GM12875 (cell line): ENCODE results near the gene RBCK1.
"Not testable (repeated sequence)": the region's sequence is repeated elsewhere in the genome, so short reads cannot be mapped to it uniquely, and the experiment has no call there.

Experiments used
- H3K4me3 ChIP-seq: one replicate; pipeline ENCODE4 v1.5.1; 2011; ENCODE audit warnings: low read depth, low read length, control low read depth
- TF ChIP-seq, protein P1 (sequence below): IDR thresholded peaks from 2 replicates; pipeline ENCODE4 v1.5.1; 2011; ENCODE audit warnings: low read depth, mild to moderate bottlenecking, control low read depth, inconsistent platforms, low read length, moderate library complexity, borderline replicate concordance; ENCODE audit not compliant: insufficient read depth

The RBCK1 gene

DNA sequence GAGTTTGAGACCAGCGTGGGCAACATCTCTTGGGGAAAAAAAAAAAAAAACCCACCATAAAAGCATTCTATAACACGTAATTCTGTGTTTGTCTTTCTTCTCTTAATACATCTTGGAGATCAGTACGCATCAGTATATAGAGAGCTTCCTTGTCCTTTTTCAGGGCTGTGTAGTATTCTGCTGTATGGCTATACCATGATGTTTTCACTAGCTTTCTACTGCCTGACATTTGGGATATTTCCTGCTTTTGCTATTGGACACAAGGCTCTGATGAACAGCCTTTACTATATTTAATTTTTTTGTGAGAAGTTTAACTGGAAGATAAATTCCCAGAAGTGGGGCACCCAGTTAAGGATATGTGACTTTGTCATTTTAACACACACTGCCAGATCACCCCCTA lies 20.6 kb upstream of the RBCK1 start:
- TF ChIP-seq, protein P1, sequence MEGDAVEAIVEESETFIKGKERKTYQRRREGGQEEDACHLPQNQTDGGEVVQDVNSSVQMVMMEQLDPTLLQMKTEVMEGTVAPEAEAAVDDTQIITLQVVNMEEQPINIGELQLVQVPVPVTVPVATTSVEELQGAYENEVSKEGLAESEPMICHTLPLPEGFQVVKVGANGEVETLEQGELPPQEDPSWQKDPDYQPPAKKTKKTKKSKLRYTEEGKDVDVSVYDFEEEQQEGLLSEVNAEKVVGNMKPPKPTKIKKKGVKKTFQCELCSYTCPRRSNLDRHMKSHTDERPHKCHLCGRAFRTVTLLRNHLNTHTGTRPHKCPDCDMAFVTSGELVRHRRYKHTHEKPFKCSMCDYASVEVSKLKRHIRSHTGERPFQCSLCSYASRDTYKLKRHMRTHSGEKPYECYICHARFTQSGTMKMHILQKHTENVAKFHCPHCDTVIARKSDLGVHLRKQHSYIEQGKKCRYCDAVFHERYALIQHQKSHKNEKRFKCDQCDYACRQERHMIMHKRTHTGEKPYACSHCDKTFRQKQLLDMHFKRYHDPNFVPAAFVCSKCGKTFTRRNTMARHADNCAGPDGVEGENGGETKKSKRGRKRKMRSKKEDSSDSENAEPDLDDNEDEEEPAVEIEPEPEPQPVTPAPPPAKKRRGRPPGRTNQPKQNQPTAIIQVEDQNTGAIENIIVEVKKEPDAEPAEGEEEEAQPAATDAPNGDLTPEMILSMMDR, result no peak
- no peak overlapping the region for H3K4me3 ChIP-seq

DNA sequence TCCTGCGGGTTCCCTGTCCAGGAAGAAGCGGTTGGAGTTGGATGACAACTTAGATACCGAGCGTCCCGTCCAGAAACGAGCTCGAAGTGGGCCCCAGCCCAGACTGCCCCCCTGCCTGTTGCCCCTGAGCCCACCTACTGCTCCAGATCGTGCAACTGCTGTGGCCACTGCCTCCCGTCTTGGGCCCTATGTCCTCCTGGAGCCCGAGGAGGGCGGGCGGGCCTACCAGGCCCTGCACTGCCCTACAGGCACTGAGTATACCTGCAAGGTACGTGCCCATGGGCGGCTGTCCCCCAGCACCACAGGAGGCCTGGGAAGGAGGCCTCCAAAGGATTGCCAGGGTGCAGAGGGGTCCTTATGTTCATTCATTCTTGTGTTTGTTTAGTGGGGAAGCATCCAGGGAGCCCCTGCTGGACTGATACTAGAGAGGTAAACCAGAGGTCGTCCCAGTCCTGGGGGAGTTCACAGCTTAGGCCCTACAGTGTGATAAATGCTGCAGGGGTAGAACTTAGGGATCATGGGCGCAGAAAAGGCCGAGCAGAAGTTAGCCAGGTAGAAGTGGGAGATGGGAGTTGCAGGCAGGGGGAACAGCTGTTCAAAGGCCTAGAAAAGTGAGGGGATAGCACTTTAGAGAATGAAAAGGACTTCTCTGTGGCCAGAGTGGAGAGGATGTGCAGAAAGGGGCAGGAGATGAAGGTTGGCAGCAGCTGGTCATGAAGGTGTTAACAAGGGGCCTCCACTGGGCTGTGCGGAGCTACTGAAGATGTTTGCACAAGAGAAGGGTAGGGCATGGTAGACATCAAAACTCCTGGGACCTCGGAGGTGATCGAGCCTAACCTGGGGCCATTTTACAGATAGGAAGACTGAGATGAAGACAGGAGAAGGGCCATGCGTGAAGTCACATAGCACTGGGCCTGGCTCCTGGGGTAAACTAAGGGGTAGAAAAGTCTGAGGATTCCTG lies 19.8 kb upstream of the RBCK1 start:
- TF ChIP-seq, protein P1, result no peak
- H3K4me3 ChIP-seq, result no peak overlapping the region

DNA sequence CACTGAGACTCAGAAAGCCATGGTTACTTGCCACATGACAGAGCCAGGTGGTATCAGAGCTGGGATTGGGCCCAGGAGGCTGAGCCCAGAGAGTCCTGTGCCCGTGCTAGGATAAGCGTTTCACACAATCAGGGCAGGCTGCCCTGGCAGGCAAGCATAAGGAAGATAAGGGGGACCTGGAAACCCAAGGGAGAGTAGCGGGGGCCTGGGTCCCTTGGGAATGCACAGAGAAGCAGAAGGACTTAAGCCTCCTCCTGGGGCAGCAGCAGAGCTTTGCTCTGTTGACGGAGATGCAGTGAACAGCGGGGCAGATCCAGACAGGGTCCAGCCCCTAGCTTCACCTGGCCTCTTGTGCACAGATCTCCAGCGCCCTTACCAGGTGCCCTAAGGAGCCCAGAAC lies 18.9 kb upstream of the RBCK1 start:
- H3K4me3 ChIP-seq, result no peak overlapping the region
- TF ChIP-seq, protein P1, result no peak

DNA sequence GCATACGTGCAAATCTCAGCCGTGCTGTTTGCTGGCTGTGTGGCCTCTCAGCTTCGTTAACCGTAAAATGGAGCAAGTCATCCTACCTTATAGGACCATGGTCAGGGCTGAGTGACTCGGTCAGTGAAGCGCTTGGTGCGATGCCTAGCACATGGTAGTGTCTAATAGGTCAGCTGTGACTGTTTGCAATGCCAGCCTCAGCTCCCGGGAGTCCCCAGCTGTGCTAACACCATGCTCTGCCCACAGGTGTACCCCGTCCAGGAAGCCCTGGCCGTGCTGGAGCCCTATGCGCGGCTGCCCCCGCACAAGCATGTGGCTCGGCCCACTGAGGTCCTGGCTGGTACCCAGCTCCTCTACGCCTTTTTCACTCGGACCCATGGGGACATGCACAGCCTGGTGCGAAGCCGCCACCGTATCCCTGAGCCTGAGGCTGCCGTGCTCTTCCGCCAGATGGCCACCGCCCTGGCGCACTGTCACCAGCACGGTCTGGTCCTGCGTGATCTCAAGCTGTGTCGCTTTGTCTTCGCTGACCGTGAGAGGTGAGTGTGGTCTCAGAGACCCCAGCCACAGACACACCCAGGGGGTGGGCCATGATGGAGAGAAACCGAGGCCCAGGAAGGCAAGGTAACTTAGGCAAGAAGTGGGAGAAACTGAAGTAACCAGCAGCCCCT lies 16.9 kb upstream of the RBCK1 start:
- no peak overlapping the region for H3K4me3 ChIP-seq
- TF ChIP-seq, protein P1, result no peak

DNA sequence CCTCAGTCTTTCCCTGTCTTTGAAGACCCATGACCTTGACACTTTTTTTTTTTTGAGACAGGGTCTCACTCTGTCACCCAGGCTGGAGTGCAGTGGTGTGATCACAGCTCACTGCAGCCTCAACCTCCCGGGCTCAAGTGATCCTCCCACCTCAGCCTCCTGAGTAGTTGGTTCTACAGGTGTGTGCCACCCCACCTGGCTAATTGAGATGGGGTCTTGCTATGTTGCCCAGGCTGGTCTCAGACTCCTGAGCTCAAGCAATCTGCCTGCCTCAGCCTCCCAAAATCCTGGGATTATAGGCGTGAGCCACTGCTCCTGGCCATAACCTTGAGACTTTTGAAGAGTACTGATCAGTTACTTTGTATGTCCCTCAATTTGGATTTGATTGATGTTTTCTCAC lies 14.8 kb upstream of the RBCK1 start:
- not testable (repeated sequence) for H3K4me3 ChIP-seq

DNA sequence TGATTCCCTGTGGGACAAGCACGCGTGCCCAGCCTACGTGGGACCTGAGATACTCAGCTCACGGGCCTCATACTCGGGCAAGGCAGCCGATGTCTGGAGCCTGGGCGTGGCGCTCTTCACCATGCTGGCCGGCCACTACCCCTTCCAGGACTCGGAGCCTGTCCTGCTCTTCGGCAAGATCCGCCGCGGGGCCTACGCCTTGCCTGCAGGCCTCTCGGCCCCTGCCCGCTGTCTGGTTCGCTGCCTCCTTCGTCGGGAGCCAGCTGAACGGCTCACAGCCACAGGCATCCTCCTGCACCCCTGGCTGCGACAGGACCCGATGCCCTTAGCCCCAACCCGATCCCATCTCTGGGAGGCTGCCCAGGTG lies 11.9 kb upstream of the RBCK1 start:
- H3K4me3 ChIP-seq, result no peak overlapping the region
- TF ChIP-seq, protein P1, result no peak

DNA sequence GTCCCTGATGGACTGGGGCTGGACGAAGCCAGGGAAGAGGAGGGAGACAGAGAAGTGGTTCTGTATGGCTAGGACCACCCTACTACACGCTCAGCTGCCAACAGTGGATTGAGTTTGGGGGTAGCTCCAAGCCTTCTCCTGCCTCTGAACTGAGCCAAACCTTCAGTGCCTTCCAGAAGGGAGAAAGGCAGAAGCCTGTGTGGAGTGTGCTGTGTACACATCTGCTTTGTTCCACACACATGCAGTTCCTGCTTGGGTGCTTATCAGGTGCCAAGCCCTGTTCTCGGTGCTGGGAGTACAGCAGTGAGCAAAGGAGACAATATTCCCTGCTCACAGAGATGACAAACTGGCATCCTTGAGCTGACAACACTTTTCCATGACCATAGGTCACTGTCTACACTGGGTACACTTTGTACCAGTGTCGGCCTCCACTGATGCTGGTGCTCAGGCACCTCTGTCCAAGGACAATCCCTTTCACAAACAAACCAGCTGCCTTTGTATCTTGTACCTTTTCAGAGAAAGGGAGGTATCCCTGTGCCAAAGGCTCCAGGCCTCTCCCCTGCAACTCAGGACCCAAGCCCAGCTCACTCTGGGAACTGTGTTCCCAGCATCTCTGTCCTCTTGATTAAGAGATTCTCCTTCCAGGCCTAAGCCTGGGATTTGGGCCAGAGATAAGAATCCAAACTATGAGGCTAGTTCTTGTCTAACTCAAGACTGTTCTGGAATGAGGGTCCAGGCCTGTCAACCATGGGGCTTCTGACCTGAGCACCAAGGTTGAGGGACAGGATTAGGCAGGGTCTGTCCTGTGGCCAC lies 11.3 kb upstream of the RBCK1 start:
- TF ChIP-seq, protein P1, result no peak
- no peak overlapping the region for H3K4me3 ChIP-seq
